GM12892 (cell line): Measurements from ENCODE around the gene GAD2.

Experiments used
- POLR2A ChIP-seq: IDR thresholded peaks from 2 replicates; pipeline ENCODE4 v1.6.1; 2011; ENCODE audit warnings: low read depth, low read length, control low read depth
- POLR2AphosphoS5 ChIP-seq: IDR thresholded peaks from 2 replicates; pipeline ENCODE4 v1.6.1; 2011; ENCODE audit warnings: low read depth, low read length, control low read depth
- TAF1 ChIP-seq: IDR thresholded peaks from 2 replicates; pipeline ENCODE4 v1.6.1; 2011; ENCODE audit warnings: low read depth, mild to moderate bottlenecking, control low read depth, low read length, borderline replicate concordance

DNA sequence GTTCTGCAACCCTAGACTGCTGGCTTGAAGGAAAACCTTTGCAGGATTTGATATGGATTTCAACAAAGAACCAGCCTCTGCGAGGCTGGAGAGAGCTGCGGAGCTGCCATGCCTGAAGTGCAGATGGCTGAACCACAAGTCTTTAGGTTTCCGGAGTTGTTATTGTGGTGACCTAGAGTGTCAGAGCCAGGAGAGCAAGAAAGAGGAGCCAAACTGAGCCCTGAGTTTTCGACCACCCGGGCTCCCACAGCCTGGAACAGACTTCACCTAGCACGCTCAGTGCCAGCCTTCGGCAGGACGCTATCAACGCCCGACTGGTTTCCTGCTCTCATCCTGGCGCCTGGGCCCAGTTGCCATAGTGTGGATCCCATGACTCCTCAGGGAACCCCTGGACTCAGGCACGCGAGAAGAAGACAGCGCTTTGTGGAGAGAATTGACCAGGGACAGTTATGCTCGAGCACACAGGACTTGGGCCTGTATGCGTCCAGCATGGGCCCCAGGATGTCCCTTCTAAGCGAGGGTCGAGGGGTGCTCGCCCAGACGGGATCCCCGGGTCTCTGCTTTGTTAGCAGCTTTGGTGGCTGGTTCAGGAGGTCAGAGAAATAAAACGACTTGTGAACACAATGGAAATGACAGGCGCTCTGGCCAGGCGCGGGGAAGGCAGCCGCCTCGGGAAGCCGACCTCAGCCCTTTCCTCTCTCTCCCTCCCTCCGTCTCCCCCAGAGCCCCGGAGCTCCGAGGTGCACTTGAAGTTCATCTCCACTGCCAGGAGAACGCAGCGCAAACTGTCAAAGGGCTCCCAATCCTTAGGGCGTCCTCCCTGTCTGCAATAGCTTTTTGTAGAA lies 1.8 kb upstream of the GAD2 start:
- TF ChIP-seq POLR2AphosphoS5 (no peak), POLR2A (no peak), TAF1 (no peak)
